Measurements from ENCODE around the gene WFIKKN1.

- TF ChIP-seq CTCF (IDR thresholded peaks at IDR 0.05), result no peak
- TF ChIP-seq EP300 (IDR thresholded peaks at IDR 0.05; ENCODE audit: low read depth), result no peak
- TF ChIP-seq POLR2AphosphoS5 (IDR thresholded peaks at IDR 0.05), result no peak
- TF ChIP-seq POLR2A (IDR thresholded peaks at IDR 0.05), result no peak
Observed at GRCh38 chr16:595094-595528, 35.7 kb upstream of the WFIKKN1 start.
